DOHH2 (cell line): ENCODE results near the gene FAM9C.

ENCODE experiments used
- EZH2phosphoT487 ChIP-seq: fragments of 200-600 bp; sonication (generic); IDR thresholded peaks from 2 replicates; pipeline ENCODE4 v1.6.1; 2017; ENCODE audit warnings: borderline replicate concordance, mild to moderate bottlenecking, antibody characterized with exemption, low read length, moderate library complexity, mixed read lengths
- TF ChIP-seq, protein P1 (sequence below): fragments of 200-600 bp; sonication (generic); IDR thresholded peaks from one replicate; pipeline ENCODE4 v1.5.1; 2014; ENCODE audit warnings: antibody characterized with exemption, mild to moderate bottlenecking, low read depth, low read length; ENCODE audit not compliant: poor library complexity, severe bottlenecking

DNA sequence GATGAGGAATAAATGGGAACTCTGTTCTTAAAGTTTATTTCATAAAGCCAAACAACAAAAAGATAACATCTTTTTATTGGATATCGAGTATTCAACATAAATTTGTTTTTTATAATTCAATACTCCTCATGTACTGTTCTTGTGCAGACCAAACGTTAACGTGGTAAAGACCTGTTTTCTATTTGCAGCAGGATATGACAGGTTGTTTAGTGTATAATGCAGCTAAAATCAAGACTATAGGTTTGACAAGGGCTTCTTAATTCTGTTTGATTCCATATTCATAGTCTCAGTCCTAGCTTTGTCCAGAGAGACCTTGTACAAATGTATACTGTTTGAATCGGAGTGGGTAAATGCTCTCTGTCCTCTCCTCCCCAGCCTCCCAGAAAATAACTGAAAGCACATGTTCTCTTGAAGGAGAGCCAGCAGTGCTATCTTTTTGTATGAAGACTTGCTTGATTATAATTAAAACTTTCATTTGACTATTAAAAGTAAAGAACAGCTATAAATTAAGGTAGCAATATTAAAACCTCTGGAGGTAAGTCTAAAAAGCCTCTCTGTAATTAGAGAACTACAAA, 51.8 kb downstream of the FAM9C start:
- no peak for TF ChIP-seq EZH2phosphoT487
- TF ChIP-seq, protein P1, sequence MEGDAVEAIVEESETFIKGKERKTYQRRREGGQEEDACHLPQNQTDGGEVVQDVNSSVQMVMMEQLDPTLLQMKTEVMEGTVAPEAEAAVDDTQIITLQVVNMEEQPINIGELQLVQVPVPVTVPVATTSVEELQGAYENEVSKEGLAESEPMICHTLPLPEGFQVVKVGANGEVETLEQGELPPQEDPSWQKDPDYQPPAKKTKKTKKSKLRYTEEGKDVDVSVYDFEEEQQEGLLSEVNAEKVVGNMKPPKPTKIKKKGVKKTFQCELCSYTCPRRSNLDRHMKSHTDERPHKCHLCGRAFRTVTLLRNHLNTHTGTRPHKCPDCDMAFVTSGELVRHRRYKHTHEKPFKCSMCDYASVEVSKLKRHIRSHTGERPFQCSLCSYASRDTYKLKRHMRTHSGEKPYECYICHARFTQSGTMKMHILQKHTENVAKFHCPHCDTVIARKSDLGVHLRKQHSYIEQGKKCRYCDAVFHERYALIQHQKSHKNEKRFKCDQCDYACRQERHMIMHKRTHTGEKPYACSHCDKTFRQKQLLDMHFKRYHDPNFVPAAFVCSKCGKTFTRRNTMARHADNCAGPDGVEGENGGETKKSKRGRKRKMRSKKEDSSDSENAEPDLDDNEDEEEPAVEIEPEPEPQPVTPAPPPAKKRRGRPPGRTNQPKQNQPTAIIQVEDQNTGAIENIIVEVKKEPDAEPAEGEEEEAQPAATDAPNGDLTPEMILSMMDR: no peak
